HG02884 (cell line): ENCODE results near the gene VSTM2A.
"Not testable (repeated sequence)": the region's sequence is repeated elsewhere in the genome, so short reads cannot be mapped to it uniquely, and the experiment has no call there.

Experiments used
- ATAC-seq: cut with Tn5 transposase; IDR thresholded peaks from one replicate; pipeline ENCODE4 v1.9.1; 2021; ENCODE audit warnings: mild to moderate bottlenecking, moderate library complexity; ENCODE audit not compliant: unreplicated experiment

VSTM2A gene

GRCh38 chr7:54541669-54542625 lies at the start of gene VSTM2A:
Gene VSTM2A (plus strand): TSS chr7:54542375. CDS start chr7:54542731, 356 bp downstream.
- no peak for ATAC-seq

- not testable (repeated sequence) for ATAC-seq
These were observed 37.6 kb upstream of the VSTM2A start for GRCh38 chr7:54504531-54504930.

GRCh38 chr7:54529568-54529967 lies 12.6 kb upstream of the VSTM2A start:
- no peak for ATAC-seq

- no peak for ATAC-seq
These were observed 4.1 kb upstream of the VSTM2A start for GRCh38 chr7:54538122-54538521.

- no peak for ATAC-seq
These were observed 895 bp downstream of the VSTM2A start for GRCh38 chr7:54543051-54543488.

- ATAC-seq: no peak
These were observed 2.0 kb downstream of the VSTM2A start for GRCh38 chr7:54544149-54544526.

GRCh38 chr7:54544527-54545240 lies 2.5 kb downstream of the VSTM2A start:
- ATAC-seq: no peak

GRCh38 chr7:54545241-54545563 lies 3.0 kb downstream of the VSTM2A start:
- no peak for ATAC-seq

GRCh38 chr7:54546081-54546985 lies 4.2 kb downstream of the VSTM2A start:
- ATAC-seq: peak; percentile 51

- no peak for ATAC-seq
These were observed 4.8 kb downstream of the VSTM2A start for GRCh38 chr7:54546986-54547314.

GRCh38 chr7:54550471-54550870 lies 8.3 kb downstream of the VSTM2A start:
- ATAC-seq: no peak

GRCh38 chr7:54556121-54556520 lies 13.9 kb downstream of the VSTM2A start:
- no peak for ATAC-seq

GRCh38 chr7:54559401-54559800 lies 17.2 kb downstream of the VSTM2A start:
- no peak for ATAC-seq

GRCh38 chr7:54560198-54560597 lies 18.0 kb downstream of the VSTM2A start:
- no peak for ATAC-seq

- ATAC-seq: no peak
These were observed 18.5 kb downstream of the VSTM2A start for GRCh38 chr7:54560723-54561122.

GRCh38 chr7:54563329-54563916 lies 21.2 kb downstream of the VSTM2A start:
- ATAC-seq: no peak

- ATAC-seq: no peak
These were observed 23.3 kb downstream of the VSTM2A start for GRCh38 chr7:54565432-54565831.

- ATAC-seq: no peak
These were observed 39.3 kb downstream of the VSTM2A start for GRCh38 chr7:54581511-54581910.

GRCh38 chr7:54591404-54592386 lies 49.5 kb downstream of the VSTM2A start:
- no peak for ATAC-seq

- peak; percentile 99 for ATAC-seq
These were observed 54.6 kb downstream of the VSTM2A start for GRCh38 chr7:54596747-54597146.
